Liver (tissue), 3 donors: ENCODE data around the gene MDGA2.

Source experiments
- RAD21 ChIP-seq, 2 donors: IDR thresholded peaks; 2 replicates each; pipeline ENCODE4 v1.6.1; 2016; ENCODE audit warnings: antibody characterized with exemption in 2 of 2, mild to moderate bottlenecking in 2 of 2
- TF ChIP-seq, protein P1 (sequence below): fragments of 150-350 bp; IDR thresholded peaks from 2 replicates; pipeline ENCODE4 v1.5.1; 2017; ENCODE audit warnings: improper control_type of control experiment, low read depth, low read length; ENCODE audit not compliant: missing input control
- TF ChIP-seq, protein P2 (sequence below): IDR thresholded peaks from 2 replicates; pipeline ENCODE4 v1.6.1; 2016; ENCODE audit warnings: antibody characterized with exemption
- donor health status: healthy.
- donor health status: healthy.

DNA sequence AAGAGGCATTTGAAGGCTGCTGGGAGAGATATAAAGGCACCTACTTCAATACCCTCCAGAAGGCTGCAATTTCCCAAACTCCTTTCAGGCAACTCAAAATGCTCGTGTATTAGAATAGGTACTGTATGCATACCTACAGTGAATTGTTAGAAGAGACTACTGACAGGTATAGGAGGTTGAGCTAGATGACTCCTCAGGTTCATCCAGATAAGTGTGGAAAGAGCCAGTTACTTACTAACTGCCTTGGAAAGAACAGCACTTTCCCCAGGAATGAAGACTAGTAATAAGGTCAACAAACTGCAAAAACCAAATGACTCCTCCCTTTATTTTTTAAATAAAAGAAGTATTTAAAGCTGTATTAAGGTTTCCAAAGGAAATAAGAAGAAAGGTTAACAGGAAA lies 429.0 kb downstream of the MDGA2 start:
- TF ChIP-seq, protein P1, sequence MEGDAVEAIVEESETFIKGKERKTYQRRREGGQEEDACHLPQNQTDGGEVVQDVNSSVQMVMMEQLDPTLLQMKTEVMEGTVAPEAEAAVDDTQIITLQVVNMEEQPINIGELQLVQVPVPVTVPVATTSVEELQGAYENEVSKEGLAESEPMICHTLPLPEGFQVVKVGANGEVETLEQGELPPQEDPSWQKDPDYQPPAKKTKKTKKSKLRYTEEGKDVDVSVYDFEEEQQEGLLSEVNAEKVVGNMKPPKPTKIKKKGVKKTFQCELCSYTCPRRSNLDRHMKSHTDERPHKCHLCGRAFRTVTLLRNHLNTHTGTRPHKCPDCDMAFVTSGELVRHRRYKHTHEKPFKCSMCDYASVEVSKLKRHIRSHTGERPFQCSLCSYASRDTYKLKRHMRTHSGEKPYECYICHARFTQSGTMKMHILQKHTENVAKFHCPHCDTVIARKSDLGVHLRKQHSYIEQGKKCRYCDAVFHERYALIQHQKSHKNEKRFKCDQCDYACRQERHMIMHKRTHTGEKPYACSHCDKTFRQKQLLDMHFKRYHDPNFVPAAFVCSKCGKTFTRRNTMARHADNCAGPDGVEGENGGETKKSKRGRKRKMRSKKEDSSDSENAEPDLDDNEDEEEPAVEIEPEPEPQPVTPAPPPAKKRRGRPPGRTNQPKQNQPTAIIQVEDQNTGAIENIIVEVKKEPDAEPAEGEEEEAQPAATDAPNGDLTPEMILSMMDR = no peak
- TF ChIP-seq, protein P2, sequence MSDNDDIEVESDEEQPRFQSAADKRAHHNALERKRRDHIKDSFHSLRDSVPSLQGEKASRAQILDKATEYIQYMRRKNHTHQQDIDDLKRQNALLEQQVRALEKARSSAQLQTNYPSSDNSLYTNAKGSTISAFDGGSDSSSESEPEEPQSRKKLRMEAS = no peak
- TF ChIP-seq RAD21 (IDR thresholded peaks at IDR 0.05) = no peak
